ENCODE measurements around the gene RPL3.
A peak's percentile ranks its signal among the peaks of the same experiment; 100 is the strongest.
"Not testable (repeated sequence)": the region's sequence is repeated elsewhere in the genome, so short reads cannot be mapped to it uniquely, and the experiment has no call there.

RPL3 gene

GRCh38 chr22:39319284-39320022 is at the start of gene RPL3:
Gene RPL3 (minus strand): TSS chr22:39319623. CDS start chr22:39319597, 26 bp downstream.
- peak; percentile 97 to 98 for DNase-seq

GRCh38 chr22:39369186-39369585 is 49.8 kb upstream of the RPL3 start:
- no peak for DNase-seq

- no peak for DNase-seq
These were observed 49.1 kb upstream of the RPL3 start for GRCh38 chr22:39368461-39368911.

GRCh38 chr22:39367035-39367434 is 47.6 kb upstream of the RPL3 start:
- no peak for DNase-seq

- no peak for DNase-seq
These were observed 46.0 kb upstream of the RPL3 start for GRCh38 chr22:39365492-39365780.

GRCh38 chr22:39364714-39365491 is 45.5 kb upstream of the RPL3 start:
- no peak for DNase-seq

GRCh38 chr22:39363751-39364515 is 44.5 kb upstream of the RPL3 start:
- no peak for DNase-seq

GRCh38 chr22:39362932-39363331 is 43.5 kb upstream of the RPL3 start:
- DNase-seq = no peak

- no peak for DNase-seq
These were observed 42.8 kb upstream of the RPL3 start for GRCh38 chr22:39362271-39362670.

- DNase-seq = no peak
These were observed 42.1 kb upstream of the RPL3 start for GRCh38 chr22:39361496-39361895.

GRCh38 chr22:39360674-39361413 is 41.4 kb upstream of the RPL3 start:
- DNase-seq = no peak

GRCh38 chr22:39360242-39360641 is 40.8 kb upstream of the RPL3 start:
- no peak for DNase-seq

GRCh38 chr22:39359659-39360195 is 40.3 kb upstream of the RPL3 start:
- no peak for DNase-seq

- DNase-seq = not testable (repeated sequence)
These were observed 38.8 kb upstream of the RPL3 start for GRCh38 chr22:39358197-39358596.

- DNase-seq = not testable (repeated sequence)
These were observed 38.0 kb upstream of the RPL3 start for GRCh38 chr22:39357110-39358108.

GRCh38 chr22:39356464-39356863 is 37.0 kb upstream of the RPL3 start:
- no peak for DNase-seq

- not testable (repeated sequence) for DNase-seq
These were observed 36.4 kb upstream of the RPL3 start for GRCh38 chr22:39355805-39356204.

GRCh38 chr22:39355080-39355479 is 35.7 kb upstream of the RPL3 start:
- DNase-seq = no peak

- no peak for DNase-seq
These were observed 33.9 kb upstream of the RPL3 start for GRCh38 chr22:39353346-39353745.

- DNase-seq = no peak
These were observed 33.0 kb upstream of the RPL3 start for GRCh38 chr22:39352306-39352891.

GRCh38 chr22:39351689-39352214 is 32.3 kb upstream of the RPL3 start:
- no peak for DNase-seq
